LNCAP (cell line): Measurements from ENCODE around the gene PIGR.

ENCODE experiments used
- TF ChIP-seq, protein P1 (sequence below): fragments of 450-650 bp; IDR thresholded peaks from 2 replicates; pipeline ENCODE4 v1.5.1; 2017; ENCODE audit warnings: mild to moderate bottlenecking

PIGR gene

DNA sequence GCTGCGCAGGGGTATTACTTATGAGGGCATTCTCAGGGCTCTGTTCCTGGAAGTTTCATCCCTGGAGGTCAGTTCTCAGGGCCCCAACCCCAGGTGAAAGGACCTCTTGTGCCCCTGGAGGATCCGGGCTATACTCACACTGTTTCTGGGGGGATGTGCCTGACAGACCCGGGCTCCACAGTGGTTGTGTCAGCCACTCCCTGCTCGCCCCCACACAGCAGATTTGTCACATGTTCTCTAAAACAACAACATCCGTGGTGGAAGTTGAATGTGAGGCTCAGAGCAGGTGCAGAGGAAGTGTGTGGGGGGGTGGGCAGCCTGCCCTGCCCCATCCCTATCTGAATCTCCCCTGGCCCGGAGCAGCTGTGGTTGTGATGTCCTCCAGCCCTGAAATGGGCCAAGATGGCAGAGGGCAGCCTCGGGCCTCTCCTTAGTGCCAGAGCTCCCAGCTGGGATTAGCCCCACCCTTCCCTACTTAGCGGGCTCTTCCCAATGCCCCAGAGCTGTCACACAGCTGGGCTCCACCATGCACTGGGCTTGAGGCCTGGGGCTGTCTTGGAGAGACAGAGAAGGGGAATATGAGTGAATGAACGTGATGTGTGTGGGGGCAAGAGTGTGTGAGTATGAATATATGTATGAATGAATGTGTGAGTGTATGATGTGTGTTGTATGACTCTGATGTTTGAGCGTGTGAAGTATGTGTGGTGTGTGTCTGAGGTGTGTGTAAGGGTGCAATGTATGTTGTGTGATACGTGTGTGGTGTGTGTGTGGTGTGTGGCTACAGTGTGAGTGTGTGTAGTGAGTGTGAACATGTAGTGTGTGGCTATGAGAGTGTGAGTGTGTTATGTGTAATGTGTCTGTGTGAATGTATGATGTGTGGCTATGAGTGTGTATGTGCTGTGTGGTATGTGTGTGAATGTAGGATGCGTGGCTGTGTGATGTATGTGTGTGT lies 23.0 kb downstream of the PIGR start:
- TF ChIP-seq, protein P1, sequence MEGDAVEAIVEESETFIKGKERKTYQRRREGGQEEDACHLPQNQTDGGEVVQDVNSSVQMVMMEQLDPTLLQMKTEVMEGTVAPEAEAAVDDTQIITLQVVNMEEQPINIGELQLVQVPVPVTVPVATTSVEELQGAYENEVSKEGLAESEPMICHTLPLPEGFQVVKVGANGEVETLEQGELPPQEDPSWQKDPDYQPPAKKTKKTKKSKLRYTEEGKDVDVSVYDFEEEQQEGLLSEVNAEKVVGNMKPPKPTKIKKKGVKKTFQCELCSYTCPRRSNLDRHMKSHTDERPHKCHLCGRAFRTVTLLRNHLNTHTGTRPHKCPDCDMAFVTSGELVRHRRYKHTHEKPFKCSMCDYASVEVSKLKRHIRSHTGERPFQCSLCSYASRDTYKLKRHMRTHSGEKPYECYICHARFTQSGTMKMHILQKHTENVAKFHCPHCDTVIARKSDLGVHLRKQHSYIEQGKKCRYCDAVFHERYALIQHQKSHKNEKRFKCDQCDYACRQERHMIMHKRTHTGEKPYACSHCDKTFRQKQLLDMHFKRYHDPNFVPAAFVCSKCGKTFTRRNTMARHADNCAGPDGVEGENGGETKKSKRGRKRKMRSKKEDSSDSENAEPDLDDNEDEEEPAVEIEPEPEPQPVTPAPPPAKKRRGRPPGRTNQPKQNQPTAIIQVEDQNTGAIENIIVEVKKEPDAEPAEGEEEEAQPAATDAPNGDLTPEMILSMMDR = no peak

DNA sequence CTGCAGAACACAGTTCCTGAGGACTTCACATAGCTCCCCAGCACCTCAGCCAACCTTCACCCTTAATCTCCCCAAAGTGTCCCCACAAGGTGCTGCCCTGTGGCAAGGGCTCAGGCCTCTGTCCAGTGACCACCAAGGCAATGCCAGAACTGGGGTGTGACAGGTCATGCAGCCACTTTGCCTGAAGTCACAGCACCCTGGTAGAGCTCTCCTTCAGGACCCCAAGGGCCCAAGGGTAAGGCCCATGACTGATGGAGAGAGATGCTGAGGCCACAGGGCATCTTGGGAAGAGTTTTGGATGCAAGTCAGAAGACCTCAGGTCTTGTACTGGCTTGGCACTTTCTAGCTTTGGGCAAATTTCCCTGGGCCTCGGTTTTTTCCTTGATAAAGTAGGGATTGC lies 23.7 kb downstream of the PIGR start:
- TF ChIP-seq, protein P1 = no peak

DNA sequence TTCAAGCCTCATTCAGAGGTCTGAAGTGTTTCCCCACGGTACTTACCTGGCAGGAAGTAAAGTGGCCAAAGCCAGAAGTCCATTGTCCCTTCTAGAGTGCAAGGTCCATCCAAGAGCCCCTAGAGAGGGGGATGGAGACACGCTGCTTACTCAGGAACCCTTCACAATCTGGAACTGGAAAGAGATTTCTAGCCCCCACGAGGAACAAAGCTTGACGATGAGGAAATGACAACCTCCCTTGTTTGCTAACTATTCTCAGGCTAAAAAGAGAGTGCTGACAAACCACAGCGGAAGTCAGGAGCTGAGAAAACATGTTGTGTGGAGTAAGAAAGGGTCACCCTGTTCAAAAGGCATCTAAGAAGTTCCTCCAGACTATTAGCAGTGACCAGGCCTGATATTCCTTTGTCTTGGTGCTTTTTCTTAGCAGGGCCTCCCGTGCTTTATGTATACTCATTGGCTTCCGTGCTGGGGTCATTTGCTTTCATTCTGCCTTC lies 24.4 kb downstream of the PIGR start, which contains the start of gene FCMR:
Gene FCMR (minus strand): TSS at position 170 of the 494 bp plus-strand sequence. CDS start 87 bp downstream, at position 83.
- TF ChIP-seq, protein P1 = no peak

DNA sequence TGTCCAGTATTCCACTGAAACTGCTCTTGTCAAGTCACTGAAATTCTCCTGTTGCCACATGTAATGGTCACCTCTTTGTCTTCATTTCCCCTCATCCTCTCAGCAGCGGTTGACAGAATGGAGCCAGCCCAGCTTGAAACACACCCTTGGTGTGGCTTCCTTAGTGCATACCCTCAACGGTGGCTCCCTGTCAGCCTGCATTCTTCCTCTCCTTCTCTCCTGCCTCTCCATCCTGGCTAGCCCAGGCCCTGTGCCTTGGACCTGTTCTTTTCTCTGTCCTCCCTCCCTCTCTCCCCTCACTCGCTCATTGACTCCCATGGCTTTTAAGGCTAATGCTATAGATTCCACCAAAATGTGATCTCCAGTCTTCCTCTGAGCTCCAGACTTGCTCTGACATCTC lies 28.2 kb downstream of the PIGR start:
- TF ChIP-seq, protein P1 = no peak

DNA sequence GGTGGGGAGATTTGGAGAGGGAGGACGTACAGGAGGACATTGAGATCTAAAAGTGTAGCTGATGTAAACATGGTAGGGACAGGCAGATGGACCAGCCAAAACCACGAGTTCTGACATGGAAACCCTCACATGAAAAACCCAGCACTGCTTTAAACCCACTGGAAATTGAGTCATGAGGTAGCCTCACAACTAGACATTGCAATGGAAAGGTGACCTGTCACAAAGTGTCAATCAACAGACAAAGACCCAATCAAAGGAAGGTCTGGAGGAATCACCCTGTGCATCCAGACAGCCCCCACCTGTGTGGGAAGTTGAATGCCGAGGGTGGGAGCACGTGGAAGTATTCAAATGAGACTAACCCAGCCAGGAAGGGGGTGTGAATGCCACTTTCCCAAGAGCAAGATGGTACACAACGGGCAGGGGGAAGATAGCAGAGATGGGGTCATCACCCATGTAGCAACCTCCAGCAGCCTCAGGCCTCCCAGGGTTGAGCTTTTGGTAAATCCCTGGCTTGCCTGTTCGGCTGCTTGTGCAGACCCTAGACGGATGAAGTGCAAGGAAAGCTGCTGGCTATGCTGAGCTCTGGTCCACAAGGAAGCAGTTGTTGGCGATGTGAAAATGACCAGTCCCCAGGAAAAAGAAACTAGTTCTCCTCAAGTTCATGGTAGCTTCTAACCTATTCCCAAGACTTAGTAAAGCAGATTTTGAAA lies 30.1 kb downstream of the PIGR start:
- TF ChIP-seq, protein P1 = no peak

DNA sequence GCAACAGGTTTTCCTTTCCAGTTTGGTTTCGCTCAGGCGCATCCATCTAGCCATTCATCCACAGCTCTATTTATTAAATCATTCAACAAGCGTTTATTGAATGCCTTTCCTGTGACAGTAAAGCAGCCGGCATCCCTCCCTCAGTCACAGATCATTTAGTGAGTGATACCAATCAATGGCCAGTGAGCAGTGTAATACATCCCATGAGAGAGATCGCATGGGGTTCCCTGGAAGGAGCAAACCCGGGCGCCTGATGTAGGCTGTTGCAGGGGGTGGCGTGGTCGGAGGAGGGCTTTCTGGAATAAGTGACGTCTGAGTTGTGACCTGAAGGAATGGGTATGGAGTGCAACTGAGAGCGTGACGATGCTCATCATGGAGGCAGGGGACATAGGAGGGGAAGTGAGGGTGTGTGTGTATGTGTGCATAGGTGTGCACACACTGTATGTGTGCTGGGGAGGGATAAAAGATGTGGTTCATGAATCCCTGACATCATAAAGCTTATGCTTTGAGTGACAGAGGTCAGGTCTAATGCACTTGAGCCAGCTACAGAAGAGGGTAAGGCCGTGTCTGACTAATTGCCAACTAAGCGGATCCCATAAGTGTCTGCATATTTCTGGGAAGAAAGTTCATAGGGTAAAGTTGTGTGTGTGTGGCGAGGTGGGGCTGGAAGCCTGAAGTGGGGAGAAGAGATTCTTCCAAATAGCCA lies 31.1 kb downstream of the PIGR start:
- TF ChIP-seq, protein P1 = no peak
